Measurements from ENCODE around the gene CD72.
A peak's percentile ranks its signal among the peaks of the same experiment; 100 is the strongest.

The CD72 gene

GRCh38 chr9:35664531-35665470 lies 46.6 kb upstream of the CD72 start, which contains the start of gene ARHGEF39:
Gene ARHGEF39 (minus strand): TSS chr9:35665195. CDS start chr9:35665169, 26 bp downstream.
- no peaks in the 10 kb centered on the region for H3K9me3 ChIP-seq (ENCODE audit: control insufficient read depth, insufficient read depth, low read depth, low read length)
- H3K27ac ChIP-seq (ENCODE audit: extremely low read depth, low read depth, low read length) = peak within 1 kb of the TSS; percentile 64; the same call in 1 of the 2 replicates
- ChIA-PET CTCF (interaction anchor here (0.5 to 14.5 kb wide), 15 partner anchors 9 to 1209 kb away, joined by 3 to 157 read pairs (median 5); partner anchors contain the start of genes CREB3 and TPM2), POLR2A (interaction anchor here (0.6 to 2.9 kb wide), 14 partner anchors 13 to 149 kb away, joined by 3 to 25 read pairs (median 5); partner anchors contain the start of genes CREB3, TLN1 and TPM2)
- H3K36me3 ChIP-seq (ENCODE audit: control insufficient read depth in 2 of 2, insufficient read depth in 1 of 2, low read length in 2 of 2) = peaks cover 5 to 40% of the 10 kb centered on the region in 2 experiments
- peak within 1 kb of the TSS; percentile 75 for H3K4me3 ChIP-seq (ENCODE audit: low read depth, low read length)
- H3K4me1 ChIP-seq (ENCODE audit: control insufficient read depth, insufficient read depth, low read length) = no peaks in the 10 kb centered on the region
- TF ChIP-seq ZNF311 (tag by site-specific recombination; IDR thresholded peaks at IDR 0.05; ENCODE audit: borderline replicate concordance) (no peak), OVOL3 (tag by site-specific recombination; IDR thresholded peaks at IDR 0.05) (no peak), SP3 (tag by site-specific recombination; IDR thresholded peaks at IDR 0.05) (peak; percentile 72), ZNF768 (tag by site-specific recombination; IDR thresholded peaks at IDR 0.05) (no peak), PBX3 (CRISPR knock-in tag; IDR thresholded peaks at IDR 0.05) (peak; percentile 86; the same call in 1 of the 2 replicates), ZNF449 (tag by site-specific recombination; IDR thresholded peaks at IDR 0.05) (no peak; the same call in 1 of the 2 replicates), ZNF777 (tag by site-specific recombination; IDR thresholded peaks at IDR 0.05; ENCODE audit: borderline replicate concordance) (no peak), ZNF335 (tag by site-specific recombination; conservative IDR thresholded peaks at IDR 0.05) (peak; percentile 80), ZBTB11 (tag by site-specific recombination; conservative IDR thresholded peaks at IDR 0.05; ENCODE audit: low read depth) (peak; percentile 80), ZNF792 (tag by site-specific recombination; IDR thresholded peaks at IDR 0.05) (no peak), YY1 (tag by site-specific recombination; IDR thresholded peaks at IDR 0.05) (no peak), ZEB2 (tag by site-specific recombination; IDR thresholded peaks at IDR 0.05) (peak; percentile 44; the same call in 1 of the 2 replicates), AEBP2 (tag by site-specific recombination; IDR thresholded peaks at IDR 0.05; ENCODE audit: borderline replicate concordance) (no peak), HIC1 (tag by site-specific recombination; IDR thresholded peaks at IDR 0.05) (peak; percentile 80), ZSCAN4 (tag by site-specific recombination; IDR thresholded peaks at IDR 0.05) (no peak), HOXD13 (CRISPR knock-in tag; IDR thresholded peaks at IDR 0.05; ENCODE audit: borderline replicate concordance) (no peak), ZNF114 (tag by site-specific recombination; IDR thresholded peaks at IDR 0.05) (no peak), ZNF433 (tag by site-specific recombination; IDR thresholded peaks at IDR 0.05; ENCODE audit: low read depth) (no peak), ZNF280C (tag by site-specific recombination; IDR thresholded peaks at IDR 0.05) (no peak), ELK4 (IDR thresholded peaks at IDR 0.05; ENCODE audit: borderline replicate concordance, low read depth, low read length) (peak; percentile 29; the same call in 1 of the 2 replicates)

Measured in HEK293 (cell line).